Measurements from ENCODE around the gene DAPK1.
A peak's percentile ranks its signal among the peaks of the same experiment; 100 is the strongest.

The DAPK1 gene

GRCh38 chr9:87678650-87679355 lies 181.1 kb downstream of the DAPK1 start:
- TF ChIP-seq EZH2phosphoT487 (IDR thresholded peaks at IDR 0.05; ENCODE audit: low read depth) (no peak), CTCF (IDR thresholded peaks at IDR 0.05; ENCODE audit: low read depth, low read length) (peak; percentile 67)
- Histone ChIP-seq H3K36me3 (replicated peaks; ENCODE audit: low read depth, low read length) (no peaks in the 10 kb centered on the region), H3K79me2 (ENCODE audit: low read length) (no peaks in the 10 kb centered on the region), H3K9ac (ENCODE audit: low read length) (no peak overlapping the region), H3K9me3 (ENCODE audit: insufficient read depth, low read length) (no peaks in the 10 kb centered on the region), H2AFZ (ENCODE audit: low read depth, low read length) (no peak overlapping the region), H3K4me3 (ENCODE audit: low read length) (no peak overlapping the region), H4K20me1 (ENCODE audit: insufficient read depth, low read length) (no peaks in the 10 kb centered on the region), H3K27me3 (ENCODE audit: low read depth, low read length) (no peaks in the 10 kb centered on the region), H3K27ac (ENCODE audit: low read length) (no peak overlapping the region), H3K4me2 (ENCODE audit: low read length) (no peak overlapping the region), H3K4me1 (ENCODE audit: low read length) (no peaks in the 10 kb centered on the region)

- Histone ChIP-seq H3K4me3 (ENCODE audit: low read length) (no peak overlapping the region), H3K9ac (ENCODE audit: low read length) (no peak overlapping the region), H2AFZ (ENCODE audit: low read depth, low read length) (no peak overlapping the region), H3K4me2 (ENCODE audit: low read length) (no peak overlapping the region), H3K36me3 (replicated peaks; ENCODE audit: low read depth, low read length) (no peaks in the 10 kb centered on the region), H3K9me3 (ENCODE audit: insufficient read depth, low read length) (no peaks in the 10 kb centered on the region), H3K4me1 (ENCODE audit: low read length) (no peaks in the 10 kb centered on the region), H3K79me2 (ENCODE audit: low read length) (no peaks in the 10 kb centered on the region), H3K27me3 (ENCODE audit: low read depth, low read length) (no peaks in the 10 kb centered on the region), H3K27ac (ENCODE audit: low read length) (no peak overlapping the region), H4K20me1 (ENCODE audit: insufficient read depth, low read length) (no peaks in the 10 kb centered on the region)
- TF ChIP-seq EZH2phosphoT487 (IDR thresholded peaks at IDR 0.05; ENCODE audit: low read depth) = no peak
- no peak for TF ChIP-seq CTCF (IDR thresholded peaks at IDR 0.05; ENCODE audit: low read depth, low read length)
These were observed 183.8 kb downstream of the DAPK1 start for GRCh38 chr9:87681271-87682061.

GRCh38 chr9:87682085-87682484 lies 184.4 kb downstream of the DAPK1 start:
- TF ChIP-seq CTCF (IDR thresholded peaks at IDR 0.05; ENCODE audit: low read depth, low read length) (no peak), EZH2phosphoT487 (IDR thresholded peaks at IDR 0.05; ENCODE audit: low read depth) (no peak)
- Histone ChIP-seq H3K9ac (ENCODE audit: low read length) (no peak overlapping the region), H3K4me3 (ENCODE audit: low read length) (no peak overlapping the region)

GRCh38 chr9:87682618-87683017 lies 185.0 kb downstream of the DAPK1 start:
- Histone ChIP-seq H3K4me2 (ENCODE audit: low read length) (no peak overlapping the region), H3K36me3 (replicated peaks; ENCODE audit: low read depth, low read length) (no peaks in the 10 kb centered on the region), H3K4me1 (ENCODE audit: low read length) (no peaks in the 10 kb centered on the region), H3K4me3 (ENCODE audit: low read length) (no peak overlapping the region), H2AFZ (ENCODE audit: low read depth, low read length) (no peak overlapping the region), H3K27me3 (ENCODE audit: low read depth, low read length) (no peaks in the 10 kb centered on the region), H4K20me1 (ENCODE audit: insufficient read depth, low read length) (no peaks in the 10 kb centered on the region), H3K79me2 (ENCODE audit: low read length) (no peaks in the 10 kb centered on the region), H3K9ac (ENCODE audit: low read length) (no peak overlapping the region), H3K9me3 (ENCODE audit: insufficient read depth, low read length) (no peaks in the 10 kb centered on the region), H3K27ac (ENCODE audit: low read length) (no peak overlapping the region)
- TF ChIP-seq CTCF (IDR thresholded peaks at IDR 0.05; ENCODE audit: low read depth, low read length) (no peak), EZH2phosphoT487 (IDR thresholded peaks at IDR 0.05; ENCODE audit: low read depth) (no peak)

More at GRCh38 chr9:87682085-87682484, 184.4 kb downstream of the DAPK1 start:
- no peak overlapping the region for H3K27ac ChIP-seq (ENCODE audit: low read length)
- no peaks in the 10 kb centered on the region for H3K36me3 ChIP-seq (replicated peaks; ENCODE audit: low read depth, low read length)
- no peaks in the 10 kb centered on the region for H3K9me3 ChIP-seq (ENCODE audit: insufficient read depth, low read length)
- H4K20me1 ChIP-seq (ENCODE audit: insufficient read depth, low read length) = no peaks in the 10 kb centered on the region
- no peaks in the 10 kb centered on the region for H3K79me2 ChIP-seq (ENCODE audit: low read length)
- H3K27me3 ChIP-seq (ENCODE audit: low read depth, low read length) = no peaks in the 10 kb centered on the region
- no peak overlapping the region for H3K4me2 ChIP-seq (ENCODE audit: low read length)
- no peaks in the 10 kb centered on the region for H3K4me1 ChIP-seq (ENCODE audit: low read length)
- no peak overlapping the region for H2AFZ ChIP-seq (ENCODE audit: low read depth, low read length)
